Esophagus squamous epithelium (tissue), 5 donors: ENCODE measurements around the gene MGA. TPM values are rescaled to one million over a fixed set of nuclear protein-coding genes. Genes with fewer than 3 reads are reported as not detected.

ENCODE experiments used
- DNase-seq: peaks from one replicate; lab custom pipeline; 2025; lab: John Stamatoyannopoulos, UW
- H3K27ac ChIP-seq, 4 donors: fragments of 200-600 bp; sonication (generic); one replicate each; pipeline ENCODE4 v1.5.1; 2016 to 2019; ENCODE audit warnings: mild to moderate bottlenecking in 1 of 4
- H3K27me3 ChIP-seq, 4 donors: fragments of 200-600 bp; sonication (generic); 1 replicate in 3 of 4; 2 replicates in 1 of 4; pipeline versions ENCODE4 v1.5.1 to v1.6.0; 2017 to 2021; ENCODE audit warnings: antibody characterized with exemption in 1 of 4
- H3K36me3 ChIP-seq, 3 donors: fragments of 200-600 bp; sonication (generic); one replicate each; pipeline ENCODE4 v1.5.1; 2016 to 2019
- H3K4me1 ChIP-seq, 3 donors: fragments of 200-600 bp; sonication (generic); one replicate each; pipeline ENCODE4 v1.5.1; 2017 to 2019
- H3K4me3 ChIP-seq, 4 donors: fragments of 200-600 bp; sonication (generic); 1 replicate in 3 of 4; 2 replicates in 1 of 4; pipeline ENCODE4 v1.5.1; 2016 to 2019; ENCODE audit warnings: mild to moderate bottlenecking in 2 of 4, moderate library complexity in 1 of 4
- H3K9me3 ChIP-seq, 3 donors: fragments of 200-600 bp; sonication (generic); one replicate each; pipeline ENCODE4 v1.5.1; 2016 to 2019
- CTCF ChIP-seq, 6 experiments: fragments of 450-650 bp in 4 of 6; fragments of 200-600 bp in 2 of 6; sonication (generic) in 2 of 6; IDR thresholded peaks; one replicate each; pipeline ENCODE4 v1.5.1; 2016 to 2019; ENCODE audit warnings: antibody characterized with exemption in 6 of 6, mild to moderate bottlenecking in 4 of 6, moderate library complexity in 4 of 6
- POLR2A ChIP-seq, 4 donors: fragments of 450-650 bp; IDR thresholded peaks; one replicate each; pipeline ENCODE4 v1.6.1; 2017; ENCODE audit warnings: antibody characterized with exemption in 4 of 4, mild to moderate bottlenecking in 4 of 4, moderate library complexity in 3 of 4
- WGBS, 2 donors: methylation state at CpG; one replicate each; pipeline ENCODE4 v1.1.5; 2018; 5-methylcytosine and 5-hydroxymethylcytosine counted together
- intact Hi-C: fragments of 100-400 bp; cut with DNase I; formaldehyde crosslinking; loops from one replicate; pipeline ENCODE4 v1.15.0; 2022
- total RNA-seq, 4 donors: library from RNA; depleted of rRNA; stranded (reverse); fragments of >200 nt; gene quantifications; one replicate each; pipeline ENCODE4 v1.1.0, GENCODE V29; 2016
- donor health status: DM: yes; HTN: yes; CAD: no.

Gene MGA
- total RNA-seq, result 10 to 100 TPM; 12.9 to 37.4 (median 15.1) TPM

- TF ChIP-seq CTCF (IDR thresholded peaks at IDR 0.05), result peak in 1 of 6 experiments; percentile 20
- TF ChIP-seq POLR2A (IDR thresholded peaks at IDR 0.05), result peak in 2 of 4 donors; percentile 58 to 70
- Histone ChIP-seq H3K9me3 (no peaks in the 10 kb centered on the region), H3K27ac (peak within 1 kb of the TSS; percentile 78 to 88 (median 82)), H3K4me3 (peak within 1 kb of the TSS; percentile 48 to 73 (median 64)), H3K4me1 (peaks cover 6 to 35% (median 19%) of the 10 kb centered on the region in 3 donors), H3K36me3 (no peaks in the 10 kb centered on the region), H3K27me3 (no peaks in the 10 kb centered on the region)
- intact Hi-C loops, result no loop called here
- 3 to 8% methylated on average over 9 to 21 of the region's 93 CpGs for WGBS, 2 donors
- DNase-seq, result peak; percentile 77
Measured at GRCh38 chr15:41660235-41661077, at the start of gene MGA. Gene MGA (plus strand): TSS chr15:41660405.

- H3K27ac ChIP-seq, result peak overlapping the region; percentile 65 to 88 (median 78)
- H3K27me3 ChIP-seq, result no peaks in the 10 kb centered on the region
- H3K9me3 ChIP-seq, result no peaks in the 10 kb centered on the region
- intact Hi-C loops, result no loop called here
- H3K4me3 ChIP-seq, result peak overlapping the region; percentile 35 to 69 (median 59)
- 26 to 35% methylated on average over 10 to 11 of the region's 18 CpGs for WGBS, 2 donors
- H3K36me3 ChIP-seq, result no peaks in the 10 kb centered on the region
- no peak for DNase-seq
- TF ChIP-seq POLR2A (IDR thresholded peaks at IDR 0.05), result no peak
- no peak for TF ChIP-seq CTCF (IDR thresholded peaks at IDR 0.05)
- peaks cover 10 to 26% (median 11%) of the 10 kb centered on the region in 3 donors for H3K4me1 ChIP-seq
Measured at GRCh38 chr15:41620536-41621199, 39.5 kb upstream of the MGA start.

- peaks cover 10 to 26% (median 11%) of the 10 kb centered on the region in 3 donors for H3K4me1 ChIP-seq
- H3K27ac ChIP-seq, result peak overlapping the region; percentile 65 to 88 (median 78)
- H3K9me3 ChIP-seq, result no peaks in the 10 kb centered on the region
- 6% methylated on average over 18 to 26 of the region's 104 CpGs for WGBS, 2 donors
- intact Hi-C loops, result no loop called here
- peak overlapping the region; percentile 35 to 69 (median 59) for H3K4me3 ChIP-seq
- no peaks in the 10 kb centered on the region for H3K27me3 ChIP-seq
- peak; percentile 24 for DNase-seq
- H3K36me3 ChIP-seq, result no peaks in the 10 kb centered on the region
- TF ChIP-seq POLR2A (IDR thresholded peaks at IDR 0.05), result no peak
- TF ChIP-seq CTCF (IDR thresholded peaks at IDR 0.05), result no peak
Measured at GRCh38 chr15:41621200-41622193, 38.7 kb upstream of the MGA start.

GRCh38 chr15:41622901-41623300, 37.3 kb upstream of the MGA start:
- Histone ChIP-seq H3K4me1 (peaks cover 10 to 26% (median 11%) of the 10 kb centered on the region in 3 donors), H3K27me3 (no peaks in the 10 kb centered on the region), H3K36me3 (no peaks in the 10 kb centered on the region), H3K9me3 (no peaks in the 10 kb centered on the region), H3K27ac (no peak overlapping the region), H3K4me3 (no peak overlapping the region)
- no peak for DNase-seq
- 76 to 85% methylated on average over 4 of the region's 4 CpGs for WGBS, 2 donors
- intact Hi-C loops, result no loop called here
- TF ChIP-seq POLR2A (IDR thresholded peaks at IDR 0.05) (no peak), CTCF (IDR thresholded peaks at IDR 0.05) (no peak)
